ENCODE data around the gene GALR2. TPM values are rescaled to one million over a fixed set of nuclear protein-coding genes. Genes with fewer than 3 reads are reported as not detected.
"Not testable (repeated sequence)": the region's sequence is repeated elsewhere in the genome, so short reads cannot be mapped to it uniquely, and the experiment has no call there.

Gene GALR2
- total RNA-seq, 2 donors from 2014 or later = not detected

DNA sequence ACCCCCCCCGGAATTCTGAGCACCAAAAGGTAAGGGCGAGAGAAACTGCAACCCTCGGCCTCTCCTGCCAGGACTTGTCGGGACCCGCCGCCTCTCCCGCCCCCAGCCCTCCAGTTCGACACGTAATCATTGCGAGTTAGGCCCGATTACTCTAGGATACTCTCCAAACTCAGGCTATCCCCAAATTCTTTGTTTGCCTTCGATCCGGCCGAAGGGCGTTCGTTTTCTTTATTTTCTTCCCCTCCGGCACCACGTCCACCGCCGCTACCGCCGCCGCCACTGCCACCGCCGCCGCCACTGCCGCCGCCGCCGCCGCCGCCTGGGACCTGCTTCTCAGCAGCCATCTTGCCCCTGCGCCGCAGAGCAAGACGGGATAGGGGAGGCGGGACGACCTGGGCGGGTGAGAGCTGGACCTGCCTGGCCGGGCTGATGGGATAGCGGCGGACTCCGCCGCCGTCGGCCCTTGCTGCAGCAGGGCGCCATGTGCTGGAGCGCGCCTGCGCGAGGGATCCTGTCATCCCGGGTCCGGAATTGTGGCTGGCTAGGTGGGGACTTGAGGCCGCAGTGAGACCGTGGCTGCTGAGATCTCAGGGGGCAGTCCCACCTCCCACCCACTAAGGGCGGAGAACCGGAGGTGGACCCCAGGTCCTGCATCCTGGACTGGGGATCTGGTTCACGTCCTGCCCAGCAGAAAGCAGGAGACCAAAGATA is 2.3 kb upstream of the GALR2 start, which contains the start of gene SRP68:
Gene SRP68 (minus strand): TSS at position 370 of the 711 bp plus-strand sequence. CDS start 26 bp downstream, at position 344.
- no peaks in the 10 kb centered on the region for H3K9me3 ChIP-seq
- H3K27ac ChIP-seq = peak within 1 kb of the TSS; percentile 62 to 81
- peak within 1 kb of the TSS; percentile 78 to 85 for H3K4me3 ChIP-seq
- peaks cover 14% of the 10 kb centered on the region for H3K36me3 ChIP-seq
- TF ChIP-seq, protein P1, sequence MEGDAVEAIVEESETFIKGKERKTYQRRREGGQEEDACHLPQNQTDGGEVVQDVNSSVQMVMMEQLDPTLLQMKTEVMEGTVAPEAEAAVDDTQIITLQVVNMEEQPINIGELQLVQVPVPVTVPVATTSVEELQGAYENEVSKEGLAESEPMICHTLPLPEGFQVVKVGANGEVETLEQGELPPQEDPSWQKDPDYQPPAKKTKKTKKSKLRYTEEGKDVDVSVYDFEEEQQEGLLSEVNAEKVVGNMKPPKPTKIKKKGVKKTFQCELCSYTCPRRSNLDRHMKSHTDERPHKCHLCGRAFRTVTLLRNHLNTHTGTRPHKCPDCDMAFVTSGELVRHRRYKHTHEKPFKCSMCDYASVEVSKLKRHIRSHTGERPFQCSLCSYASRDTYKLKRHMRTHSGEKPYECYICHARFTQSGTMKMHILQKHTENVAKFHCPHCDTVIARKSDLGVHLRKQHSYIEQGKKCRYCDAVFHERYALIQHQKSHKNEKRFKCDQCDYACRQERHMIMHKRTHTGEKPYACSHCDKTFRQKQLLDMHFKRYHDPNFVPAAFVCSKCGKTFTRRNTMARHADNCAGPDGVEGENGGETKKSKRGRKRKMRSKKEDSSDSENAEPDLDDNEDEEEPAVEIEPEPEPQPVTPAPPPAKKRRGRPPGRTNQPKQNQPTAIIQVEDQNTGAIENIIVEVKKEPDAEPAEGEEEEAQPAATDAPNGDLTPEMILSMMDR (IDR thresholded peaks at IDR 0.05) = no peak
- H3K27me3 ChIP-seq = peaks cover 31 to 35% of the 10 kb centered on the region in 2 donors
- DNase-seq (ENCODE audit: low spot score) = peak; percentile 88
- H3K4me1 ChIP-seq = peaks cover 0 to 54% of the 10 kb centered on the region in 2 donors

DNA sequence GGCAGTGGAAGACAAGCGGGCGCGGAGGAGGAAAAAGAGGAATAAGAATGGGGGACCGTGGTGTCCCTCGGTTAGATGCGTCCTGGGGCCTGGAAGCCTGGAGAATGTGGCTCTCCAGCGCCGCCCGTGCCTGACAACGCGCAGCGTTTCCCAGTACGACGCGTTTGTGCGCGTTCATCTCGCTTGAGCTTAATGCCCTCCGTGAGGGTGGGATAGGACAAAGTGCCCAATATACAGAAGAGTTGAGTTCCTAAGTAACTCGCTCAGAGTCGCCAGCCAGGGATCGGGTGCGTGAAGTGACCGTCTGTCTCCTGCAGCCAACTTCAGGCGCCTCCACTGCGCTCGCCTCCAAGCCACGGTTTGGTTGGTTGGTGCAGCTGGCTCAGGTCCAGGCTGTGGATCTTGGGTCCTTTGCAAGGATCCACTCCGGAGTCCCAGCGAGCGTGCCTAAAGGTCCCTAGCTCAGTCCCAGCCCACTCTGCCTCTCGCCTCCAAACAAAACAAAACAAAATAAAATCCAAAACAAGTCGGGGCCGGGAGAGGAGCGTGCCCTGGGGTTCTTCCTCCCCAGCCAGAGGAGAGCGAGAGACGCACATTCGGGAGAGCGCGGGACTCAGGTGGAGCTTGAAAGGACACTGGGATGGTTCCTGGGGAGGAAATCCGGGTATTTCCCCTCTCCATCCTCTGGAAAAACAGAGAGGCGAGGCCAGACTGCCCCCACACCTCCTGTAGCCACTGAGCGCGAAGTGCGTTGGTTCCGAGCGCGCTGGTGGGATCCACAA is 974 bp downstream of the GALR2 start:
- Histone ChIP-seq H3K4me3 (peak overlapping the region in 1 of 2 donors; percentile 8), H3K27ac (no peak overlapping the region), H3K27me3 (peaks cover 31 to 46% of the 10 kb centered on the region in 2 donors), H3K4me1 (peaks cover 0 to 65% of the 10 kb centered on the region in 2 donors), H3K36me3 (no peaks in the 10 kb centered on the region), H3K9me3 (no peaks in the 10 kb centered on the region)
- no peak for DNase-seq (ENCODE audit: low spot score)
- TF ChIP-seq, protein P1 (IDR thresholded peaks at IDR 0.05) = no peak

DNA sequence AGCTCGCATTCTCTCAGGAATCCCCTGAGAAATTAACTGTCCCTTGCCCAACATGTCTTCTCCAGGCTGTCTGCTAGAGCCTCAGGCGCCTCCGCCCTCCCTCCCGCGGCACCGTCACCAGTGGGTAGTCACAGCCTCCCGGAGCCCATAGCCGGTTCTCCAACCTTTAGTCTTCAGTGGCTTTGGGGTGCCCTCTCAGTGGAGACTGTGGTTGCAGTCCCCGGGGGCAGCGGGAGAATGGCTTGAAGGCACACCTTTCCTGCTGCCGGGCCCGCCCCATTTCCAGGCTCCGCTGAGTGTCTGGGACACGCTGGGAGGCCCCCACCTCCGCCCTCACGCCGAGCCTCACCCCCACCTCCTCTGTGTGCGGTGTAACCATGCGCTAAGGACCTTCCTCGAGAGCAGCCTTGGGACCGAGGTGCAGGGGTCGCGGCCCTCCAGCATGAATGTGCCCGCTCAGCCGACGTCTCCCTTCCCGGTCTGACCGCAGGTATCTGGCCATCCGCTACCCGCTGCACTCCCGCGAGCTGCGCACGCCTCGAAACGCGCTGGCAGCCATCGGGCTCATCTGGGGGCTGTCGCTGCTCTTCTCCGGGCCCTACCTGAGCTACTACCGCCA is 1.7 kb downstream of the GALR2 start:
- Histone ChIP-seq H3K36me3 (no peaks in the 10 kb centered on the region), H3K27ac (no peak overlapping the region), H3K27me3 (peaks cover 31 to 46% of the 10 kb centered on the region in 2 donors), H3K4me1 (peaks cover 0 to 60% of the 10 kb centered on the region in 2 donors), H3K4me3 (no peak overlapping the region), H3K9me3 (no peaks in the 10 kb centered on the region)
- TF ChIP-seq, protein P1 (IDR thresholded peaks at IDR 0.05) = no peak
- no peak for DNase-seq (ENCODE audit: low spot score)

DNA sequence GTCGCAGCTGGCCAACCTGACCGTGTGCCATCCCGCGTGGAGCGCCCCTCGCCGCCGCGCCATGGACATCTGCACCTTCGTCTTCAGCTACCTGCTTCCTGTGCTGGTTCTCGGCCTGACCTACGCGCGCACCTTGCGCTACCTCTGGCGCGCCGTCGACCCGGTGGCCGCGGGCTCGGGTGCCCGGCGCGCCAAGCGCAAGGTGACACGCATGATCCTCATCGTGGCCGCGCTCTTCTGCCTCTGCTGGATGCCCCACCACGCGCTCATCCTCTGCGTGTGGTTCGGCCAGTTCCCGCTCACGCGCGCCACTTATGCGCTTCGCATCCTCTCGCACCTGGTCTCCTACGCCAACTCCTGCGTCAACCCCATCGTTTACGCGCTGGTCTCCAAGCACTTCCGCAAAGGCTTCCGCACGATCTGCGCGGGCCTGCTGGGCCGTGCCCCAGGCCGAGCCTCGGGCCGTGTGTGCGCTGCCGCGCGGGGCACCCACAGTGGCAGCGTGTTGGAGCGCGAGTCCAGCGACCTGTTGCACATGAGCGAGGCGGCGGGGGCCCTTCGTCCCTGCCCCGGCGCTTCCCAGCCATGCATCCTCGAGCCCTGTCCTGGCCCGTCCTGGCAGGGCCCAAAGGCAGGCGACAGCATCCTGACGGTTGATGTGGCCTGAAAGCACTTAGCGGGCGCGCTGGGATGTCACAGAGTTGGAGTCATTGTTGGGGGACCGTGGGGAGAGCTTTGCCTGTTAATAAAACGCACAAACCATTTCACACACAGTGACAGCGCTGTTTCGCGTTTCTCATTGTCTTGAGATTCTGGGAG is 2.4 kb downstream of the GALR2 start:
- H3K27me3 ChIP-seq = peaks cover 31 to 46% of the 10 kb centered on the region in 2 donors
- no peaks in the 10 kb centered on the region for H3K36me3 ChIP-seq
- no peak overlapping the region for H3K27ac ChIP-seq
- peaks cover 0 to 55% of the 10 kb centered on the region in 2 donors for H3K4me1 ChIP-seq
- no peak for DNase-seq (ENCODE audit: low spot score)
- TF ChIP-seq, protein P1 (IDR thresholded peaks at IDR 0.05) = no peak
- H3K4me3 ChIP-seq = no peak overlapping the region
- no peaks in the 10 kb centered on the region for H3K9me3 ChIP-seq

DNA sequence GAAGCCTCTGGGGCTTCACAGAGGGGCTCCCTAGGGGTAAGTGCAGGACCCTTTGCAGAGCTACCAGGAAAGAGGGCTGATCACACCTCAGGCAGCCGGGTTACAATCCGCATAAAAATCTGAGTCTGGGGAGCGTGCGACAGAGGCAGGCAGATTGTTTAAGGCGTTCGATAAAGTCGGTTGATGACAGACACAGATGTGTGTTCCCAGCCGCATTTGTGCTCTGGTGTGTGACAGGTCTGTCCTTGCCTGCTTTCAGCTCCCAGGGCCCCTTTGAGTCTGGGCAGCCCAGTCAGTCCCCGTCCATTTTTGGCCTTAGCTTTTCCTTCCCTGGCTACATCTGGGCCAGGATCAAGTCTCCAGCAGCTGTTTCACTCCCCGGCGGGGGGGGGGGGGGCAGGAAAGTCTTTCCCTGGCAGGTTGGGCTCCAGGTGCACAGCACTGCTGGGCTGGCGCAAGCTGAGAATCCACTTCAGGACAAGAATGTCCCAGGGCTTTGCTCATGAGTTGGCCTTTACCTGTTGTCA is 3.1 kb downstream of the GALR2 start:
- H3K4me1 ChIP-seq = peaks cover 0 to 55% of the 10 kb centered on the region in 2 donors
- H3K36me3 ChIP-seq = no peaks in the 10 kb centered on the region
- no peaks in the 10 kb centered on the region for H3K9me3 ChIP-seq
- no peak overlapping the region for H3K4me3 ChIP-seq
- TF ChIP-seq, protein P1 (IDR thresholded peaks at IDR 0.05) = no peak
- H3K27me3 ChIP-seq = peaks cover 31 to 46% of the 10 kb centered on the region in 2 donors
- no peak overlapping the region for H3K27ac ChIP-seq
- no peak for DNase-seq (ENCODE audit: low spot score)

DNA sequence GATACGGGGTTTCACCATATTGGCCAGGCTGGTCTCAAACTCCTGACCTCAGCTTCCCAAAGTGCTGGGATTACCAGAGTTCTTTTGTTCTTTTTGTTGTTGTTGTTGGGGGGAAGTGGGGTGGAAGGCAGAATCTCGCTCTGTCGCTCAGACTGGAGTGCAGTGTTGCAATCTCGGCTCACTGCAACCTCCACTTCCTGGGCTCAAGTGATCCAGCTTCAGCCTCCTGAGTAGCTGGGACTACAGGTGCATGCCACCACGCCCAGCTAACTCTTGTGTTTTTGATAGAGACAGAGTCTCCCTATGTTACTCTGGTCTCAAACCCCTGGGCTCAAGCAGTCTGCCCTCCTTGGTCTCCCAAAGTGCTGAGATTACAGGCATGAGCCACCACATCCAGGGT is 3.8 kb downstream of the GALR2 start:
- not testable (repeated sequence) for H3K27ac ChIP-seq; H3K4me3 ChIP-seq; H3K9me3 ChIP-seq; DNase-seq (ENCODE audit: low spot score); H3K36me3 ChIP-seq
- Histone ChIP-seq H3K27me3 (peaks cover 31 to 46% of the 10 kb centered on the region in 2 donors), H3K4me1 (peaks cover 0 to 50% of the 10 kb centered on the region in 2 donors)

Measured in right atrium auricular region (tissue), 2 donors.